Fibroblast of skin of left biceps (primary cell): Measurements from ENCODE around the gene SHROOM2.
"Not testable (repeated sequence)": the region's sequence is repeated elsewhere in the genome, so short reads cannot be mapped to it uniquely, and the experiment has no call there.

Experiments used
- DNase-seq, 2 experiments: peaks; one replicate each; pipeline ENCODE4 v3.0.0-alpha.2; 2013; ENCODE audit warnings: low read depth in 2 of 2

The SHROOM2 gene

GRCh38 chrX:9781941-9782340 is 4.3 kb upstream of the SHROOM2 start:
- DNase-seq = no peak

GRCh38 chrX:9784332-9784731 is 1.9 kb upstream of the SHROOM2 start:
- no peak for DNase-seq

GRCh38 chrX:9785254-9785943 is 830 bp upstream of the SHROOM2 start:
- DNase-seq = no peak

GRCh38 chrX:9786798-9787635 is 788 bp downstream of the SHROOM2 start:
- DNase-seq = no peak

GRCh38 chrX:9788911-9789310 is 2.7 kb downstream of the SHROOM2 start:
- DNase-seq = no peak

GRCh38 chrX:9789555-9789954 is 3.3 kb downstream of the SHROOM2 start:
- no peak for DNase-seq

- DNase-seq = no peak
Observed at GRCh38 chrX:9790866-9791265, 4.6 kb downstream of the SHROOM2 start.

- DNase-seq = no peak
Observed at GRCh38 chrX:9794495-9794894, 8.3 kb downstream of the SHROOM2 start.

GRCh38 chrX:9797384-9798360 is 11.4 kb downstream of the SHROOM2 start:
- no peak for DNase-seq

- no peak for DNase-seq
Observed at GRCh38 chrX:9802737-9803136, 16.5 kb downstream of the SHROOM2 start.

GRCh38 chrX:9804444-9804843 is 18.2 kb downstream of the SHROOM2 start:
- DNase-seq = no peak

GRCh38 chrX:9805956-9806355 is 19.7 kb downstream of the SHROOM2 start:
- no peak for DNase-seq

- no peak for DNase-seq
Observed at GRCh38 chrX:9807355-9808182, 21.3 kb downstream of the SHROOM2 start.

- DNase-seq = not testable (repeated sequence)
Observed at GRCh38 chrX:9809876-9810275, 23.6 kb downstream of the SHROOM2 start.

GRCh38 chrX:9811086-9811485 is 24.9 kb downstream of the SHROOM2 start:
- not testable (repeated sequence) for DNase-seq

GRCh38 chrX:9816084-9816700 is 30.0 kb downstream of the SHROOM2 start:
- DNase-seq = no peak

- no peak for DNase-seq
Observed at GRCh38 chrX:9821572-9821971, 35.3 kb downstream of the SHROOM2 start.

- no peak for DNase-seq
Observed at GRCh38 chrX:9824554-9824953, 38.3 kb downstream of the SHROOM2 start.

GRCh38 chrX:9825129-9825790 is 39.0 kb downstream of the SHROOM2 start:
- no peak for DNase-seq

GRCh38 chrX:9825966-9826365 is 39.7 kb downstream of the SHROOM2 start:
- no peak for DNase-seq
